IMR-90 (cell line): Measurements from ENCODE around the gene ARHGEF18. TPM values are rescaled to one million over a fixed set of nuclear protein-coding genes. Genes with fewer than 3 reads are reported as not detected.
"Not testable (repeated sequence)": the region's sequence is repeated elsewhere in the genome, so short reads cannot be mapped to it uniquely, and the experiment has no call there.

Source experiments
- ATAC-seq: fragments of 200-7000 bp; cut with Tn5 transposase; 2 replicates; pipeline ENCODE4 v1.9.1; 2020; ENCODE audit warnings: low read depth, mild to moderate bottlenecking, moderate library complexity
- BruUV-seq: library from RNA; stranded (reverse); fragments of 400-500 nt; replicated peaks from 2 replicates; lab custom pipeline; 2021; lab: Mats Ljungman, UMichigan
- CTCF ChIA-PET: fragments of 300-600 bp; formaldehyde crosslinking; extraction: SDS; loops from one replicate; lab custom pipeline; 2021; ENCODE audit warnings: antibody characterized with exemption; lab: Yijun Ruan, JAX
- POLR2A ChIA-PET: fragments of 300-600 bp; sonication (Branson Sonifier 250); formaldehyde crosslinking; loops from one replicate; lab custom pipeline; 2022; ENCODE audit warnings: antibody characterized with exemption; ENCODE audit not compliant: unreplicated experiment; lab: Charles Lee
- DNase-seq: peaks from one replicate; pipeline ENCODE4 v3.0.0; 2013
- H2AFZ ChIP-seq: replicated peaks from 2 replicates; pipeline ENCODE3; 2013; ENCODE audit warnings: low read length, mild to moderate bottlenecking; ENCODE audit not compliant: poor library complexity
- H2AK5ac ChIP-seq: 2 replicates; pipeline ENCODE4 v1.6.1; 2013; ENCODE audit warnings: low read depth, low read length, inconsistent platforms
- H2AK9ac ChIP-seq: replicated peaks from 2 replicates; pipeline ENCODE3; 2013; ENCODE audit warnings: mild to moderate bottlenecking, low read depth, low read length, moderate library complexity; ENCODE audit not compliant: poor library complexity
- H2BK120ac ChIP-seq: 2 replicates; pipeline ENCODE4 v1.6.1; 2013; ENCODE audit warnings: low read depth, low read length, inconsistent platforms
- H2BK15ac ChIP-seq: 3 replicates; pipeline ENCODE4 v1.6.1; 2013; ENCODE audit warnings: low read depth, low read length, inconsistent platforms
- H2BK20ac ChIP-seq: 2 replicates; pipeline ENCODE4 v1.6.1; 2013; ENCODE audit warnings: low read depth, mild to moderate bottlenecking, inconsistent platforms, low read length, moderate library complexity
- H2BK5ac ChIP-seq: 2 replicates; pipeline ENCODE4 v1.6.1; 2013; ENCODE audit warnings: mild to moderate bottlenecking, low read depth, low read length, inconsistent platforms; ENCODE audit not compliant: poor library complexity, severe bottlenecking
- H3K14ac ChIP-seq: replicated peaks from 2 replicates; pipeline ENCODE4 v1.6.1; 2013; ENCODE audit warnings: low read depth, low read length, inconsistent platforms
- H3K18ac ChIP-seq: 2 replicates; pipeline ENCODE4 v1.6.1; 2013; ENCODE audit warnings: low read depth, low read length, control low read depth
- H3K23ac ChIP-seq: 2 replicates; pipeline ENCODE4 v1.6.1; 2013; ENCODE audit warnings: low read depth, low read length, inconsistent platforms
- H3K27ac ChIP-seq: 2 replicates; pipeline ENCODE4 v1.5.1; 2013; ENCODE audit warnings: mild to moderate bottlenecking, control low read depth, low read length; ENCODE audit not compliant: insufficient read depth
- H3K27me3 ChIP-seq: 2 replicates; pipeline ENCODE4 v1.6.1; 2013; ENCODE audit warnings: low read length; ENCODE audit not compliant: control insufficient read depth, insufficient read depth
- H3K36me3 ChIP-seq: 2 replicates; pipeline ENCODE4 v1.6.1; 2013; ENCODE audit warnings: low read length, mixed read lengths; ENCODE audit not compliant: control insufficient read depth, insufficient read depth
- H3K4ac ChIP-seq: 2 replicates; pipeline ENCODE4 v1.6.1; 2013; ENCODE audit warnings: low read depth, low read length, inconsistent platforms
- H3K4me1 ChIP-seq: 2 replicates; pipeline ENCODE4 v1.6.1; 2013; ENCODE audit warnings: low read length, mixed read lengths; ENCODE audit not compliant: control insufficient read depth, insufficient read depth
- H3K4me2 ChIP-seq: 2 replicates; pipeline ENCODE4 v1.6.1; 2013; ENCODE audit warnings: low read depth, mild to moderate bottlenecking, control low read depth, low read length, moderate library complexity
- H3K4me3 ChIP-seq: 2 replicates; pipeline ENCODE4 v1.5.1; 2013; ENCODE audit warnings: low read depth, mild to moderate bottlenecking, control low read depth, low read length, moderate library complexity; ENCODE audit not compliant: insufficient read depth
- H3K56ac ChIP-seq: 2 replicates; pipeline ENCODE4 v1.6.1; 2013; ENCODE audit warnings: low read length, inconsistent platforms; ENCODE audit not compliant: insufficient read depth; ENCODE audit errors: extremely low read depth
- H3K79me1 ChIP-seq, 2 experiments: 2 replicates each; pipeline ENCODE4 v1.6.1; 2013; ENCODE audit warnings: low read length in 2 of 2, inconsistent platforms in 1 of 2, low read depth in 1 of 2
- H3K9ac ChIP-seq: 2 replicates; pipeline ENCODE4 v1.6.1; 2013; ENCODE audit warnings: low read depth, low read length, control low read depth
- H3K9me1 ChIP-seq: 2 replicates; pipeline ENCODE4 v1.6.1; 2013; ENCODE audit warnings: low read length, inconsistent platforms; ENCODE audit not compliant: insufficient read depth
- H3K9me3 ChIP-seq: 2 replicates; pipeline ENCODE4 v1.6.1; 2013; ENCODE audit warnings: low read length; ENCODE audit not compliant: control insufficient read depth, insufficient read depth
- H4K20me1 ChIP-seq: 2 replicates; pipeline ENCODE4 v1.6.1; 2013; ENCODE audit warnings: low read length, inconsistent platforms; ENCODE audit not compliant: insufficient read depth
- H4K5ac ChIP-seq: 2 replicates; pipeline ENCODE4 v1.6.1; 2013; ENCODE audit warnings: mild to moderate bottlenecking, low read depth, low read length, control low read depth
- H4K8ac ChIP-seq, 2 experiments: 2 replicates each; pipeline ENCODE4 v1.6.1; 2013; ENCODE audit warnings: low read depth in 2 of 2, low read length in 2 of 2, control low read depth in 1 of 2, inconsistent platforms in 1 of 2
- H4K91ac ChIP-seq: 2 replicates; pipeline ENCODE4 v1.6.1; 2013; ENCODE audit warnings: low read depth, low read length, inconsistent platforms; ENCODE audit not compliant: insufficient read depth
- CEBPB ChIP-seq: IDR thresholded peaks from 2 replicates; pipeline ENCODE4 v1.6.1; 2012; ENCODE audit warnings: low read depth, low read length, improper control_type of control experiment
- FOS ChIP-seq: fragments of 150-350 bp; IDR thresholded peaks from 2 replicates; pipeline ENCODE4 v1.6.1; 2016; ENCODE audit warnings: low read depth, low read length
- WGBS, 2 experiments: methylation state at CpG; one replicate each; pipeline versions ENCODE4 v1.1.5 to v1.1.7; 2013; ENCODE audit warnings: missing lambda C conversion rate in 2 of 2; ENCODE audit not compliant: insufficient read length in 1 of 2; ENCODE audit errors: extremely low coverage in 2 of 2; 5-methylcytosine and 5-hydroxymethylcytosine counted together
- dilution Hi-C: fragments of 300-500 bp; cut with HindIII; formaldehyde crosslinking; loops from one replicate; pipeline ENCODE4 v1.14.3; 2018; ENCODE audit warnings: low sequenced_read_pairs; ENCODE audit not compliant: unreplicated experiment
- in situ Hi-C: fragments of 300-500 bp; cut with MboI; formaldehyde crosslinking; loops from 3 replicates; pipeline ENCODE4 v1.14.3; 2019; ENCODE audit warnings: low sequenced_read_pairs, inconsistent platforms, mixed read lengths
- intact Hi-C: fragments of 100-400 bp; cut with micrococcal nuclease; formaldehyde crosslinking; loops from 2 replicates; pipeline ENCODE4 v1.10.0; 2022
- polyA plus RNA-seq, 3 experiments: library from polyadenylated mRNA; depleted of rRNA; stranded (reverse); fragments of >200 nt; gene quantifications; 2 replicates each; pipeline ENCODE4 v1.2.3, GENCODE V29; 2012; ENCODE audit warnings: low replicate concordance in 1 of 3
- total RNA-seq: library from RNA; depleted of rRNA; stranded (reverse); fragments of >200 nt; gene quantifications from 2 replicates; pipeline ENCODE4 v1.2.3, GENCODE V29; 2012

Gene ARHGEF18
- total and polyA plus RNA-seq, 2 of the 4 experiments (the other 2 are of a cell fraction): 11.6 to 12.4 TPM

- H2AK9ac ChIP-seq, CTCF ChIA-PET, H3K9ac ChIP-seq, H3K18ac ChIP-seq, H4K8ac ChIP-seq, H3K36me3 ChIP-seq, H2BK20ac ChIP-seq, dilution Hi-C loops, H3K23ac ChIP-seq, intact Hi-C loops, H3K9me3 ChIP-seq, H3K4me1 ChIP-seq, H3K4me3 ChIP-seq, H3K79me1 ChIP-seq, H3K9me1 ChIP-seq, H4K91ac ChIP-seq, BruUV-seq, H3K4me2 ChIP-seq, H4K20me1 ChIP-seq, H2AK5ac ChIP-seq, H3K27me3 ChIP-seq, H2BK5ac ChIP-seq, H3K14ac ChIP-seq, POLR2A ChIA-PET, H3K56ac ChIP-seq, H4K5ac ChIP-seq, H3K27ac ChIP-seq, H2BK15ac ChIP-seq: not testable (repeated sequence)
- WGBS, 2 experiments: 35% methylated on average over 5 of the region's 13 CpGs; no CpG with 5 or more reads in 1 of the 2 experiments
- TF ChIP-seq FOS (peak; percentile 32), CEBPB (0 out of 2 replicates have a peak, but pooled peaks have one; percentile 10)
- Histone ChIP-seq H2AFZ (peak overlapping the region; percentile 81), H2BK120ac (peak overlapping the region; percentile 60; the same call in 1 of the 2 replicates), H3K4ac (peak overlapping the region; percentile 50; the same call in 1 of the 2 replicates)
- DNase-seq: peak; percentile 49
- in situ Hi-C loops: loop anchor here (10.0 kb wide), 1 partner anchor 436 kb away; no protein-coding TSS in a partner anchor
- peak; percentile 79 for ATAC-seq
These were observed 20.1 kb downstream of the ARHGEF18 start for GRCh38 chr19:7368866-7369265.
